Urinary bladder (tissue), 4 donors: ENCODE measurements around the gene SLC22A24. TPM values are rescaled to one million over a fixed set of nuclear protein-coding genes. Genes with fewer than 3 reads are reported as not detected.
"Not testable (repeated sequence)": the region's sequence is repeated elsewhere in the genome, so short reads cannot be mapped to it uniquely, and the experiment has no call there.

Experiments
- DNase-seq: peaks from one replicate; pipeline ENCODE4 v3.0.0-alpha.2; 2015; ENCODE audit errors: extremely low spot score
- H3K27ac ChIP-seq: one replicate; pipeline ENCODE4 v1.5.1; 2013; ENCODE audit warnings: low read depth, mild to moderate bottlenecking, moderate library complexity
- H3K36me3 ChIP-seq: one replicate; pipeline ENCODE4 v1.6.1; 2013; ENCODE audit warnings: mild to moderate bottlenecking, moderate library complexity; ENCODE audit not compliant: insufficient read depth
- H3K4me1 ChIP-seq: one replicate; pipeline ENCODE4 v1.6.1; 2013; ENCODE audit warnings: mild to moderate bottlenecking, moderate library complexity; ENCODE audit not compliant: insufficient read depth
- H3K4me3 ChIP-seq: one replicate; pipeline ENCODE4 v1.5.1; 2013; ENCODE audit warnings: low read depth, low read length
- WGBS: extraction: QIAGEN DNeasy Blood & Tissue Kit; methylation state at CpG from one replicate; pipeline ENCODE4 v1.1.7; 2013; 5-methylcytosine and 5-hydroxymethylcytosine counted together
- polyA plus RNA-seq: library from polyadenylated mRNA; stranded (reverse); fragments of 200-250 nt; gene quantifications from one replicate; pipeline ENCODE4 v1.2.3, GENCODE V29; 2013
- total RNA-seq: library from RNA; depleted of rRNA; stranded (reverse); fragments of >200 nt; gene quantifications from one replicate; pipeline ENCODE4 v1.2.3, GENCODE V29; 2014
- donor health status: healthy with polysubstance abuse.
- donor health status: healthy.

SLC22A24 gene, protein sequence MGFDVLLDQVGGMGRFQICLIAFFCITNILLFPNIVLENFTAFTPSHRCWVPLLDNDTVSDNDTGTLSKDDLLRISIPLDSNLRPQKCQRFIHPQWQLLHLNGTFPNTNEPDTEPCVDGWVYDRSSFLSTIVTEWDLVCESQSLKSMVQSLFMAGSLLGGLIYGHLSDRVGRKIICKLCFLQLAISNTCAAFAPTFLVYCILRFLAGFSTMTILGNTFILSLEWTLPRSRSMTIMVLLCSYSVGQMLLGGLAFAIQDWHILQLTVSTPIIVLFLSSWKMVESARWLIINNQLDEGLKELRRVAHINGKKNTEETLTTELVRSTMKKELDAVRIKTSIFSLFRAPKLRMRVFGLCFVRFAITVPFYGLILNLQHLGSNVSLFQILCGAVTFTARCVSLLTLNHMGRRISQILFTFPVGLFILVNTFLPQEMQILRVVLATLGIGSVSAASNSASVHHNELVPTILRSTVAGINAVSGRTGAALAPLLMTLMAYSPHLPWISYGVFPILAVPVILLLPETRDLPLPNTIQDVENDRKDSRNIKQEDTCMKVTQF
- total RNA-seq (not detected), polyA plus RNA-seq (not detected)

DNA sequence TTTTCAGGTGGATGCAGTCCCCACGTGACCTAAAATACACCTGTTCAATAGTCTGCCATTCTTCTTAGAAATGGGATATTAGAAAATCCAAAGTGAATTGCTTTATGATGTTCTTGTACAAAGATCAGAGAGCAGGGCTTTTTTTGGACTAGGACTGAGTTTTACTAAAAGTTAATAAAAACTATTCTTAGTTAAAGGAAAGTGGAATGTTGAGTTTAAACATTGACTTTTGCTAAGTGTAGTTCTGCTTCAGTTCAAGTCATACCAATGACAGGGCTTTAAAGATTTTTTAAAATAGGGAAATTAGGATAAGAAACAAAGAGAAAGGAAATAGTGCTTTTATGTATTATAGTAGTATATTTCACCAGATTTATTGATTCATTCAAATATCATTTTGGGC, at the start of gene SLC22A24:
Gene SLC22A24, minus strand, starts transcription at position 101 of the 400 bp plus-strand sequence. CDS start 442 bp downstream, outside the sequence.
- no peaks in the 10 kb centered on the region for H3K4me1 ChIP-seq
- 72% methylated on average over 1 of the region's 1 CpG for WGBS

DNA sequence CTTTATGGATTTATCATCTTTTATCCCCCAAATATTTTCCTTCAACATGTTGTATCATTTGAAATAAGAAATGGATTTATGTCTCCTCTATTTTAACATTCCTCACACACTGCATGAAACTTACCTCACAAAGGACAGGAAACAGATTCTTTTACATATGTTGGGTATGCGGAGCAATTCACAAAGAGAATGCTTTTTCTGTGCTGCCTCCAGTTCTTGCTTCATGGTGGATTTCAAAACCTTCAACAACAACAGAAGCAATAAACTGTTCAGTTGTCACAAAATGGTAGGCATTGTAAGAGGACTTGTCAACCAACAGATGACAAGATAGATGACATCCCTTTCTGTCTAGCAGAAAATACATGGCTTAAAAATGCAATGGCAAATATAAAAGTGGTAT, 36.5 kb upstream of the SLC22A24 start:
- 80% methylated on average over 1 of the region's 1 CpG for WGBS
- Histone ChIP-seq H3K36me3 (no peaks in the 10 kb centered on the region), H3K27ac (no peak overlapping the region), H3K4me1 (no peaks in the 10 kb centered on the region), H3K4me3 (no peak overlapping the region)
- no peak for DNase-seq

More for the DNA sequence above, at the start of gene SLC22A24:
- H3K4me3 ChIP-seq = no peak within 1 kb of the TSS
- H3K36me3 ChIP-seq = no peaks in the 10 kb centered on the region
- no peak for DNase-seq
- H3K27ac ChIP-seq = no peak within 1 kb of the TSS

DNA sequence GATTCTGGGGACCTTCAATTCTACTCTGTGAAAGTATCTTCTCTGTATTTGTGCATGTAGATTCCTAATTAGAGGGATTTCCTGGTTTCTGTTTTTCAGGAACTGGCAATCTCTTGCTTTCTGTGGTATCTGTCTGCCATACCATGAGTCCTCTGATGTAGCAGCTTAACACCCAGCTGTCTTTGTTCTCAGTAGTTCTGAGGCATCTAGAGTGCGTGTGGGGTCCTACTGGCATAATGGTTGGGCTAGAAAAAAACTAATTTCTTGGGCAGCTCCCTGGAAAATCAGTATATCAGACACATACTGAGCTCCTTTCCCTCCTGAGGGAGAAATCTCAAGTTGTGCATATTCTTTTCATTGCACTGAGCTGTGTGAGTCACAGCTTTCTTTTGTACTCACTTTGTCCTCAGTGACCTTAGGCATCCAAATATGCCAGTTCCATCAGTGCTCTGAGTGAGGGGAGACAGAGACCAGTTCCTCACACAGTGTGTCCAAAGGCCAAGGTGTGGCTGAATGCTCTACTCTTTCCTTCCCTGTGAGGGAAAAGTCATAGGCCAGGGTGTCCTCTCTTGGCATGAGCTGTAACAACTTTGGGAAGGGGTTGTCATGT, 35.5 kb upstream of the SLC22A24 start:
- Histone ChIP-seq H3K4me1 (no peaks in the 10 kb centered on the region), H3K27ac (no peak overlapping the region), H3K4me3 (no peak overlapping the region), H3K36me3 (no peaks in the 10 kb centered on the region)
- no peak for DNase-seq
- WGBS = 37% methylated on average over 1 of the region's 1 CpG

DNA sequence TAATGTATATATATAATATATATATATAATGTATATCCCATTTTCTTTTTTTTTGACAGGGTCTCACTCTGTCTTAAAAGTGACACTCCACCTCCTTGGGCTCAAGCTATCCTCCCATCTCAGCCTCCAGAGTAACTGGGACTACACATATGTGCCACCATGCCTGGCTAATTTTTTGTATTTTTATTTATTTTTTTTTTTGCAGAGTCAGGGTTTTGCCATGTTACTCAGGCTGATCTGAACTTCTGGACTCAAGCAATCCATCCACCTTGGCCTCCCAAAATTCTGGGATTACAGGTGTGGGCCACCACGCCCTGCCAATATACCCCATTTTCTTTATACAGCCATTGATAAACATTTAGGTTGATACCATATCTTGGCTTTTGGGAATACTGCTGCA, 33.9 kb upstream of the SLC22A24 start:
- Histone ChIP-seq H3K4me3 (no peak overlapping the region), H3K4me1 (no peaks in the 10 kb centered on the region), H3K36me3 (no peaks in the 10 kb centered on the region), H3K27ac (no peak overlapping the region)
- DNase-seq = no peak
- 82% methylated on average over 1 of the region's 1 CpG for WGBS

DNA sequence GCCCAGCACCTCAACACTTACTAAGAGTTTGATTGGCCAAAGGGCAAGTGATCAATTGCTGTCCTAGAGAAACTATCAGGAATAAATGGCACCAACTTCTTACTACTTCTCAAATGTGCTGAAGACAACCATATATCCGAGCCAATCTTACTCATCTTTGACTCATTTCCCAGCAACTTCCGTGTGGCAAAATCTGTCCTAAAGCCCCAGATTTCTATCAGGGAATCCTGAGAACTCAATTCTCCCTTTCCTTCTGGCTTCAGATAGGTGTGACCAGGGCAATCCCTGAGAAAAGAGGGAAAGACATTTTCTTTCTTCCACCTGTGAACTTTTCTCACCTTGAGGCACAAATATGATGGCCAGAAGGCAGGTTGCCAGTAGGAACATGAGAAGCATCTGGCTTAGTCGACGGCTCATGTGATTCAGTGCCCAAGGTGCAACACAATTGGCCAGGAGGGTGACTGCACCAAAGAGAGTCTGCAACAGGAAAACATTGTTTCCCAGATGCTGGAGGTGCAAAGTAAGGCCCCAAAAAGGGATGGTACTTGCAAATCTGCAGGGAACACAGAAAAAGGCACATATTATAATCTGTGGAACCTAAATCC, 21.8 kb upstream of the SLC22A24 start:
- DNase-seq = no peak
- H3K4me3 ChIP-seq = no peak overlapping the region
- 80% methylated on average over 4 of the region's 4 CpGs for WGBS
- no peaks in the 10 kb centered on the region for H3K4me1 ChIP-seq
- H3K27ac ChIP-seq = no peak overlapping the region
- no peaks in the 10 kb centered on the region for H3K36me3 ChIP-seq

DNA sequence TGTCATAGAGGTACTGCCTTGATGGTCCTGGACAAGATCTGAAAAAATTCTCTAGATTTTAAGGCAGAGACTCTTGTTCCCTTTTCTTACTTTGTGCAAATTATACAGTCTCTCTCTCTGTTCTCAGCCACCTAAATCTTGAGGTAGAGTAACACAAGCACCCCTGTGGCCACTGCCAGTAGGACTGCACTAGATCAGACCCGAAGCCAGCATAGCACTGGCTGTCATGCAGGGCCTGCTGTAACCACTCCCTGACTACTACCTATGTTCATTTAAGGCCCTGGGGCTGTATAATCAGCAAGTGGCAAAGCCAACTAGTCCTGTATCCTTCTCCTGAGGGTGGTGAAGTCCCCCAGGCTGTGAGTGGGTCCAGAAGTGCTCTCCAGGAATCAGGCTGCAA, 11.8 kb upstream of the SLC22A24 start:
- Histone ChIP-seq H3K4me3 (no peak overlapping the region), H3K4me1 (no peaks in the 10 kb centered on the region), H3K27ac (no peak overlapping the region), H3K36me3 (no peaks in the 10 kb centered on the region)
- DNase-seq = no peak
- WGBS = 76% methylated on average over 1 of the region's 1 CpG

DNA sequence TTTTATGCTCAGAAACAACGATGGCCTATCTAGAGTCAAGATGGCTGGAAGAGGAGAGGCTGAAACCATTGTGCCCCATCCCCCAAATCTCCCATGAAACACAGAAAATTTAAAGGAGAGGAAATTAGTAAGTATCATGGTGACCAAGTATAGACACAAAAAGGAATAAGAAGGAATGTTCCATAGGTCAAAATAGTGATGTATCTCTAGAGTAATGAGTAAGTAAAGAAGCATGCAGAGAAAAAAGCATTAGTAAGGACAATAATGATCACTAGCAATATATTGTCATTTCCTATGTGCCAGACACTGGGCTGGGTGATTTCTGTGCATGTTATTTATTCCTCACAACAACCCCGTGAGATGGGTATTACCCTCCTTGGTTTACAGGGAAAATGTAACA, 2.6 kb upstream of the SLC22A24 start:
- DNase-seq = no peak
- Histone ChIP-seq H3K27ac (no peak overlapping the region), H3K4me1 (no peaks in the 10 kb centered on the region), H3K36me3 (no peaks in the 10 kb centered on the region), H3K4me3 (no peak overlapping the region)
- 81% methylated on average over 2 of the region's 2 CpGs for WGBS

DNA sequence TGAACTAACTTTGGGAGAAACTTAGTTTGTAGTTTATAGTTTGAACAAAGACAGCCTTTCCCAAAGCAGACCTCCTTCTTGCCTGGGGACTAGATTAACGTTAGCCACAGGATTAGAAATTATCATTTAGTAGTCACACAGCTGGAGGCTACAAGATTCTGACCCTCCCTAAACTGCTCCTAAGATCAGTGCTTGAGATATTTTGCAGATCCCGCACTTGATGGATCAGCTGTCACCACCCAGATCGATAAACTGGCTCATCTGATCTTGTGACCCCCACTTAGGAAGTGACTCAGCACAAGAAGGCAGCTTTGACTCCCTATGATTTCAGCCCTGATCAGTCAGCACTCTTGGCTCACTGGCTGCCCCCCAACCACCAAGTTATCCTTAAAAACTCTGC, 1.6 kb downstream of the SLC22A24 start:
- DNase-seq = no peak
- Histone ChIP-seq H3K27ac (no peak overlapping the region), H3K36me3 (no peaks in the 10 kb centered on the region), H3K4me1 (no peaks in the 10 kb centered on the region), H3K4me3 (no peak overlapping the region)
- 28% methylated on average over 3 of the region's 3 CpGs for WGBS

DNA sequence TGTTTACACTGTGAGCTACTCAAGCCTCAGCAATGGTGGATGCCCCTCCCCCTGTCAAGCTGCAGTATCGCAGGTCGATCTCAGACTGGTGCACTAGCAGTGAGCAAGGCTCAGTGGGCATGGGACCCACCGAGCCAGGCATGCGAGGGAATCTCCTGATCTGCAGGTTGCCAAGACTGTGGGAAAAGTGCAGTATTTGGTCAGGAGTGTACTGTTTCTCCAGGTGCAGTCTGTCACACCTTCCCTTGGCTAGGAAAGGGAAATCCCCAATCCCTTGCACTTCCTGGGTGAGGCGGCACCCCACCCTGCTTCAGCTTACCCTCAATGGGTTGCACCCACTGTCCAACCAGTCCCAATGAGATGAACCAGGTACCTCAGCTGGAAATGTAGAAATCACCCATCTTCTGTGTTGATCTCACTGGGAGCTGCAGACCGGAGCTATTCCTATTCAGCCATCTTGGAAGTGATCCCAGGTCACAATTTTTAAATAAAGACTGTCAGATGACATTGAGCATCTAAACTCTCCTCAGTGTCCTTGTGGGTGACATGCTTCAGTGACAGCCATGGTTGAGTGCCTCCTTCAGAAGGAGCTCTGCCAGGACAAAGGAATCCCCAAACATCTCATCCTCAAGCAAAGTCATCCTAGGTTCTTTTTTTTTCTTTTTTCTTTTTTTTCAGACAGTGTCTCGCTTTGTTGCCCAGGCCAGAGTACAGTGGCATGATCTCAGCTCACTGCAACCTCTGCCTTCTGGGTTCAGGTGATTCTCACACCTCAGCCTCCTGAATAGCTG, 10.8 kb downstream of the SLC22A24 start:
- no peak for DNase-seq
- 62% methylated on average over 7 of the region's 7 CpGs for WGBS
- no peak overlapping the region for H3K4me3 ChIP-seq
- H3K27ac ChIP-seq = no peak overlapping the region
- no peaks in the 10 kb centered on the region for H3K4me1 ChIP-seq
- no peaks in the 10 kb centered on the region for H3K36me3 ChIP-seq

DNA sequence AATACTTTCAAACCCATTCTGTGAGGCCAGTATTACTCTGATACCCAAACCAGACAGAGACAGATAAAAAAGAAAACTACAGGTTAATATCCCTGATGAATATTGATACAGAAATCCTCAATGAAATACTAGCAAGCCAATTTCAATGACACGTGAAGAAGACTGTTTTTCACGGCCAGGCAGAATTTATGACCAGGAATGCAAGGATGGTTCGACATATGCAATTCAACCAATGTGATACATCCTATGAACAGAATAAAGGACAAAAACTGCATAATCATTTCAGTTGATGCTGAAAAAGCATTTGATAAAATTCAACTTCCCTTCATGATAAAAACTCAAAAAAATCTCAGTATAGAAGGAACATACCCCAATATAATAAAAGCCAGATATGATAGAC, 44.5 kb downstream of the SLC22A24 start:
- Histone ChIP-seq H3K36me3 (no peaks in the 10 kb centered on the region), H3K4me1 (no peaks in the 10 kb centered on the region), H3K27ac (no peak overlapping the region), H3K4me3 (no peak overlapping the region)
- DNase-seq = no peak
- WGBS = 58% methylated on average over 3 of the region's 3 CpGs

DNA sequence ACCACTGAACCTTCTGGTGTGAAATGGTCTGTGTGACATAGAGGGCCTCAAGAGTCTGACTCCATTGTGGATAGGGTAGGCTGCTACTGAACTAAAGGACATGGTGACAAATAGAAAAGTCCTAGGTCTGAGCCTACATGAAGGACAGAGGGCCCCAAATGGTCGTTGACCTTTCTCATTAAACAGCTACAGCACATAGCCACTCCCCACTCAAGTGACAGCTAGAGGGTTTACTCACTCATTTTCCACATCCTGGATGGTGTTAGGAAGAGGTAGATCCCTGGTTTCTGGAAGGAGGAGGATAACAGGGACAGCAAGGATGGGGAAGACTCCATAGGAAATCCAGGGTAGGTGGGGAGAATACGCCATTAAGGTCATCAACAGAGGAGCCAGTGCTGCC, 63.3 kb downstream of the SLC22A24 start:
- no peak for DNase-seq
- H3K27ac ChIP-seq = no peak overlapping the region
- H3K36me3 ChIP-seq = no peaks in the 10 kb centered on the region
- H3K4me3 ChIP-seq = no peak overlapping the region
- 63% methylated on average over 2 of the region's 2 CpGs for WGBS
- no peaks in the 10 kb centered on the region for H3K4me1 ChIP-seq

DNA sequence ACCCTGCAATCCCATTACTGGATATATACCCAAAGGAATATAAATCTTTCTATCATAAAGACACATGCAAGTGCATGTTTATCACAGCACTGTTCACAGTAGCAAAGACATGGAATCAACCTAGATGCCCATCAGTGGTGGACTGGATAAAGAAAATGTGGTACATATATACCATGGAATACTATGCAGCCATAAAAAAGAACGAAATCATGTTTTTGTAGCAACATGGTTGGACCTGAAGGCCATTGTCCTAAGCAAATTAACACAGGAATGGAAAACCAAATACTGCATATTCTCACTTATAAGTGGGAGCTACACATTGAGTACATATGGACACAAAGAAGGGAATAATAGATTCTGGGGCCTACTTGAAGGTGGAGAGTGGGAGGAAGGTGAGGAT, 97.8 kb downstream of the SLC22A24 start:
- not testable (repeated sequence) for DNase-seq, H3K4me3 ChIP-seq, H3K4me1 ChIP-seq

DNA sequence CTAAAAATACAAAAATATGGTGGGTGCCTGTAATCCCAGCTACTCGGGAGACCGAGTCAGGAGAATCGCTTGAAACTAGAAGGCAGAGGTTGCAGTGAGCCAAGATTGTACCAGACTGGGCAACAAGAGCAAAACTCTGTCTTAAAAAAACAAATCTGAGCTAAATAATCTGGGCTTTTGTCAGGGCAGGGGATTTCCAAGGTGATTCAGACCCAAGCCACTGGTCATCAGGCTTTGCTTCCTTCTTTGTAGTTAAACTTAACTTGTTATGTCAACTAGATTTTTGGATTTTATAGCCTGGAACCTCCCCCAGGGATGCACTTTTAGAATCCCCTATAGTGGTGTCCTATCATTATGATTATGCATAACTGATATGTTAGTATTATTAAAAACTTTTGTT, 101.4 kb downstream of the SLC22A24 start:
- Histone ChIP-seq H3K4me1 (no peaks in the 10 kb centered on the region), H3K36me3 (no peaks in the 10 kb centered on the region), H3K27ac (no peak overlapping the region), H3K4me3 (no peak overlapping the region)
- no peak for DNase-seq
- 96% methylated on average over 3 of the region's 3 CpGs for WGBS

More for the DNA sequence above, 97.8 kb downstream of the SLC22A24 start:
- not testable (repeated sequence) for H3K27ac ChIP-seq, H3K36me3 ChIP-seq
- 53% methylated on average over 1 of the region's 1 CpG for WGBS
